Esophagus squamous epithelium (tissue), 5 donors: ENCODE measurements around the gene SCGB1D4. TPM values are rescaled to one million over a fixed set of nuclear protein-coding genes. Genes with fewer than 3 reads are reported as not detected.
A peak's percentile ranks its signal among the peaks of the same experiment; 100 is the strongest.
"Not testable (repeated sequence)": the region's sequence is repeated elsewhere in the genome, so short reads cannot be mapped to it uniquely, and the experiment has no call there.

ENCODE experiments used
- DNase-seq: peaks from one replicate; lab custom pipeline; 2025; lab: John Stamatoyannopoulos, UW
- H3K27ac ChIP-seq, 4 donors: fragments of 200-600 bp; sonication (generic); one replicate each; pipeline ENCODE4 v1.5.1; 2016 to 2019; ENCODE audit warnings: mild to moderate bottlenecking in 1 of 4
- H3K27me3 ChIP-seq, 4 donors: fragments of 200-600 bp; sonication (generic); 1 replicate in 3 of 4; 2 replicates in 1 of 4; pipeline versions ENCODE4 v1.5.1 to v1.6.0; 2017 to 2021; ENCODE audit warnings: antibody characterized with exemption in 1 of 4
- H3K36me3 ChIP-seq, 3 donors: fragments of 200-600 bp; sonication (generic); one replicate each; pipeline ENCODE4 v1.5.1; 2016 to 2019
- H3K4me1 ChIP-seq, 3 donors: fragments of 200-600 bp; sonication (generic); one replicate each; pipeline ENCODE4 v1.5.1; 2017 to 2019
- H3K4me3 ChIP-seq, 4 donors: fragments of 200-600 bp; sonication (generic); 1 replicate in 3 of 4; 2 replicates in 1 of 4; pipeline ENCODE4 v1.5.1; 2016 to 2019; ENCODE audit warnings: mild to moderate bottlenecking in 2 of 4, moderate library complexity in 1 of 4
- H3K9me3 ChIP-seq, 3 donors: fragments of 200-600 bp; sonication (generic); one replicate each; pipeline ENCODE4 v1.5.1; 2016 to 2019
- CTCF ChIP-seq, 6 experiments: fragments of 450-650 bp in 4 of 6; fragments of 200-600 bp in 2 of 6; sonication (generic) in 2 of 6; IDR thresholded peaks; one replicate each; pipeline ENCODE4 v1.5.1; 2016 to 2019; ENCODE audit warnings: antibody characterized with exemption in 6 of 6, mild to moderate bottlenecking in 4 of 6, moderate library complexity in 4 of 6
- POLR2A ChIP-seq, 4 donors: fragments of 450-650 bp; IDR thresholded peaks; one replicate each; pipeline ENCODE4 v1.6.1; 2017; ENCODE audit warnings: antibody characterized with exemption in 4 of 4, mild to moderate bottlenecking in 4 of 4, moderate library complexity in 3 of 4
- WGBS, 2 donors: methylation state at CpG; one replicate each; pipeline ENCODE4 v1.1.5; 2018; 5-methylcytosine and 5-hydroxymethylcytosine counted together
- intact Hi-C: fragments of 100-400 bp; cut with DNase I; formaldehyde crosslinking; loops from one replicate; pipeline ENCODE4 v1.15.0; 2022
- total RNA-seq, 4 donors: library from RNA; depleted of rRNA; stranded (reverse); fragments of >200 nt; gene quantifications; one replicate each; pipeline ENCODE4 v1.1.0, GENCODE V29; 2016
- donor health status: DM: yes; HTN: yes; CAD: no.

The SCGB1D4 gene
- not detected for total RNA-seq

GRCh38 chr11:62298975-62299374 is at the start of gene SCGB1D4:
SCGB1D4 (minus strand) TSS chr11:62299075; CDS start chr11:62299010, 65 bp downstream.
- no peak for DNase-seq
- H3K27me3 ChIP-seq: peaks cover 0 to 57% (median 0%) of the 10 kb centered on the region in 4 donors
- no peak within 1 kb of the TSS for H3K27ac ChIP-seq
- no peak within 1 kb of the TSS for H3K4me3 ChIP-seq
- intact Hi-C loops: no loop called here
- no peaks in the 10 kb centered on the region for H3K4me1 ChIP-seq
- 53 to 72% methylated on average over 2 to 7 of the region's 7 CpGs for WGBS, 2 donors
- TF ChIP-seq POLR2A (IDR thresholded peaks at IDR 0.05): no peak
- no peak for TF ChIP-seq CTCF (IDR thresholded peaks at IDR 0.05)
- H3K36me3 ChIP-seq: no peaks in the 10 kb centered on the region
- no peaks in the 10 kb centered on the region for H3K9me3 ChIP-seq

GRCh38 chr11:62345861-62346260 is 47.0 kb upstream of the SCGB1D4 start:
- Histone ChIP-seq H3K9me3 (no peaks in the 10 kb centered on the region), H3K4me3 (no peak overlapping the region), H3K27ac (no peak overlapping the region), H3K27me3 (peaks cover 0 to 15% (median 0%) of the 10 kb centered on the region in 4 donors), H3K36me3 (no peaks in the 10 kb centered on the region), H3K4me1 (no peaks in the 10 kb centered on the region)
- DNase-seq: no peak
- no peak for TF ChIP-seq POLR2A (IDR thresholded peaks at IDR 0.05)
- no peak for TF ChIP-seq CTCF (IDR thresholded peaks at IDR 0.05)
- WGBS, 2 donors: 72 to 90% methylated on average over 2 to 5 of the region's 6 CpGs
- intact Hi-C loops: no loop called here

- WGBS, 2 donors: 82 to 91% methylated on average over 1 of the region's 1 CpG
These were observed 45.3 kb upstream of the SCGB1D4 start for GRCh38 chr11:62344210-62344609.

GRCh38 chr11:62343646-62344190 is 44.8 kb upstream of the SCGB1D4 start:
- H3K4me3 ChIP-seq, intact Hi-C loops, H3K36me3 ChIP-seq, H3K4me1 ChIP-seq, DNase-seq, H3K9me3 ChIP-seq: not testable (repeated sequence)
- peaks cover 0 to 20% (median 0%) of the 10 kb centered on the region in 4 donors for H3K27me3 ChIP-seq
- peak overlapping the region in 1 of 4 donors; percentile 33 for H3K27ac ChIP-seq
- 75 to 86% methylated on average over 7 of the region's 7 CpGs for WGBS, 2 donors

More at GRCh38 chr11:62344210-62344609, 45.3 kb upstream of the SCGB1D4 start:
- DNase-seq: no peak
- no peak overlapping the region for H3K4me3 ChIP-seq
- intact Hi-C loops: no loop called here
- H3K27me3 ChIP-seq: peaks cover 0 to 16% (median 0%) of the 10 kb centered on the region in 4 donors
- H3K9me3 ChIP-seq: no peaks in the 10 kb centered on the region
- no peaks in the 10 kb centered on the region for H3K36me3 ChIP-seq
- peak overlapping the region in 1 of 4 donors; percentile 33 for H3K27ac ChIP-seq
- no peak for TF ChIP-seq POLR2A (IDR thresholded peaks at IDR 0.05)
- no peak for TF ChIP-seq CTCF (IDR thresholded peaks at IDR 0.05)
- peaks cover 0 to 5% (median 0%) of the 10 kb centered on the region in 3 donors for H3K4me1 ChIP-seq

GRCh38 chr11:62341588-62341987 is 42.7 kb upstream of the SCGB1D4 start:
- TF ChIP-seq POLR2A (IDR thresholded peaks at IDR 0.05) (no peak), CTCF (IDR thresholded peaks at IDR 0.05) (no peak)
- intact Hi-C loops: no loop called here
- H3K4me3 ChIP-seq: no peak overlapping the region
- no peak for DNase-seq
- no peaks in the 10 kb centered on the region for H3K36me3 ChIP-seq
- no peaks in the 10 kb centered on the region for H3K9me3 ChIP-seq
- H3K27me3 ChIP-seq: peaks cover 0 to 33% (median 0%) of the 10 kb centered on the region in 4 donors
- 61 to 65% methylated on average over 4 of the region's 4 CpGs for WGBS, 2 donors
- H3K27ac ChIP-seq: no peak overlapping the region
- H3K4me1 ChIP-seq: peaks cover 0 to 17% (median 9%) of the 10 kb centered on the region in 3 donors
